Measurements from ENCODE around the gene TBXAS1. TPM values are rescaled to one million over a fixed set of nuclear protein-coding genes. Genes with fewer than 3 reads are reported as not detected.

Gene TBXAS1
- total and polyA plus RNA-seq, 2 of the 8 experiments (the other 6 are each of a cell fraction or from before 2014, with no cell fraction given): 0.86 to 2.1 TPM

DNA sequence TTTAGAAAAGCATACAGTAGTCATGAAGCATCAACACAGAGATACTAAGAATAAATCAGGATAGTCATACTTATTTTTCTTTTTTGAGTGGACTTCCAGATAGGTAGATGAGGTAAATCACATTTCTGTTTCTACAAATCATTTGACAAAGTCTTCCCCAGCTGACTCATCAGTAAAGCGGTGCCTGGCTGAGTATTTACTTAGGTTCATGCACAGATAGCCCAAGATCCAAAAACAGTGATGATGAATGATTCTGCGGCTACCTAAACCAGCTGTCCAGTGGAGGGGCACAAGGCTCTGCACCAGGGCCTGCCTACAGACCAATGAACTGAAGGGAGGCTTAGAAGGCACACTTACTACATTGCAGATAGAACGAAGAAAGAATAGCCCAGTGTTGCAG is 120.6 kb downstream of the TBXAS1 start:
- no peak overlapping the region for H3K4me3 ChIP-seq (ENCODE audit: extremely low read depth in 1 of 4, insufficient read depth in 2 of 4, low read depth in 3 of 4, low read length in 4 of 4)
- no peak overlapping the region for H2AK5ac ChIP-seq (ENCODE audit: low read depth, low read length)
- no peak overlapping the region for H4K8ac ChIP-seq (ENCODE audit: extremely low read depth, insufficient read depth, low read length)
- H3K9me3 ChIP-seq (ENCODE audit: insufficient read depth in 2 of 2, low read depth in 1 of 2, low read length in 1 of 2): peaks cover 0 to 6% of the 10 kb centered on the region in 2 experiments; a peak in 1 of 4 replicates
- H4K5ac ChIP-seq (ENCODE audit: insufficient read length, low read depth, low read length): no peak overlapping the region
- H3K23me2 ChIP-seq (ENCODE audit: low read depth, low read length): no peaks in the 10 kb centered on the region
- no peak overlapping the region for H3K18ac ChIP-seq (ENCODE audit: extremely low read depth, low read length)
- FAIRE-seq: no peak
- H3K14ac ChIP-seq (ENCODE audit: insufficient read length): no peak overlapping the region
- CTCF ChIA-PET (ENCODE audit: partially characterized antibody): interaction anchor here (1.4 kb wide), 1 partner anchor 10 kb away, joined by 3 read pairs; no protein-coding TSS in a partner anchor
- H2AFZ ChIP-seq (ENCODE audit: low read length): no peak overlapping the region
- POLR2A ChIA-PET (ENCODE audit: partially characterized antibody): no interaction called here
- no peak overlapping the region for H2BK12ac ChIP-seq (ENCODE audit: low read depth, low read length)
- H3K9ac ChIP-seq (replicated peaks in 1 of 4; ENCODE audit: extremely low read depth in 1 of 4, low read depth in 3 of 4, low read length in 3 of 4): no peak overlapping the region
- no peaks in the 10 kb centered on the region; a peak in 1 of 7 replicates for H3K4me1 ChIP-seq (replicated peaks in 1 of 4; ENCODE audit: control insufficient read depth in 3 of 4, insufficient read depth in 4 of 4, low read length in 3 of 4)
- no peak overlapping the region for H3K4ac ChIP-seq (replicated peaks; ENCODE audit: insufficient read length, low read depth, low read length)
- WGBS, 2 experiments (ENCODE audit: extremely low coverage in 1 of 2, insufficient coverage in 1 of 2, insufficient read length in 1 of 2, insufficient replicate concordance in 2 of 2, low coverage in 1 of 2, low lambda C conversion rate in 2 of 2, missing lambda C conversion rate in 1 of 2): 93% methylated on average over 3 of the region's 3 CpGs; no CpG with 5 or more reads in 1 of the 2 experiments
- H3K23ac ChIP-seq (ENCODE audit: insufficient read length): no peak overlapping the region
- no peak overlapping the region for H3K27ac ChIP-seq (ENCODE audit: low read depth, low read length)
- H3K27me3 ChIP-seq (replicated peaks in 1 of 4; ENCODE audit: control insufficient read depth in 3 of 4, extremely low read depth in 1 of 4, insufficient read depth in 3 of 4, low read length in 3 of 4): no peaks in the 10 kb centered on the region
- H2BK120ac ChIP-seq (replicated peaks; ENCODE audit: low read depth, low read length): no peak overlapping the region
- H3K79me1 ChIP-seq (ENCODE audit: low read depth, low read length): no peaks in the 10 kb centered on the region
- no peaks in the 10 kb centered on the region for H3K79me2 ChIP-seq (ENCODE audit: control insufficient read depth in 1 of 2, insufficient read depth in 2 of 2, low read length in 2 of 2)
- H4K20me1 ChIP-seq (replicated peaks in 1 of 2; ENCODE audit: control insufficient read depth in 1 of 2, insufficient read depth in 2 of 2, low read length in 2 of 2): no peaks in the 10 kb centered on the region
- H2BK20ac ChIP-seq (ENCODE audit: low read length): no peak overlapping the region
- H2BK5ac ChIP-seq (ENCODE audit: low read depth, low read length): no peak overlapping the region
- no peaks in the 10 kb centered on the region for H3K36me3 ChIP-seq (ENCODE audit: control insufficient read depth in 2 of 4, insufficient read depth in 4 of 4, low read length in 3 of 4)
- no peak for DNase-seq (ENCODE audit: low read depth in 1 of 2, low spot score in 2 of 2)
- no peak overlapping the region for H2BK15ac ChIP-seq (ENCODE audit: low read length)
- H4K91ac ChIP-seq (replicated peaks; ENCODE audit: insufficient read length, low read length): no peak overlapping the region
- H3K56ac ChIP-seq (replicated peaks; ENCODE audit: insufficient read length, low read depth, low read length): no peak overlapping the region
- H3K4me2 ChIP-seq (ENCODE audit: insufficient read depth in 1 of 2, low read depth in 2 of 2, low read length in 2 of 2): no peak overlapping the region
- TF ChIP-seq BCL11A (IDR thresholded peaks at IDR 0.05; ENCODE audit: low read depth in 2 of 2, low read length in 2 of 2) (no peak), RFX5 (IDR thresholded peaks at IDR 0.05; ENCODE audit: borderline replicate concordance, low read depth, low read length) (no peak), GABPA (IDR thresholded peaks at IDR 0.05; ENCODE audit: borderline replicate concordance, insufficient read depth, low read length) (no peak)

Measured in H1 (cell line).